Testis (tissue), 3 donors: ENCODE data around the gene GPD1L. TPM values are rescaled to one million over a fixed set of nuclear protein-coding genes. Genes with fewer than 3 reads are reported as not detected.

Experiments used
- DNase-seq: peaks from one replicate; pipeline ENCODE4 v3.0.0-alpha.2; 2019
- H3K27ac ChIP-seq, 2 donors: fragments of 200-600 bp; sonication (generic); one replicate each; pipeline ENCODE4 v1.5.1; 2019
- H3K27me3 ChIP-seq: fragments of 200-600 bp; sonication (generic); one replicate; pipeline ENCODE4 v1.5.1; 2019
- H3K36me3 ChIP-seq: fragments of 200-600 bp; sonication (generic); one replicate; pipeline ENCODE4 v1.5.1; 2017; ENCODE audit warnings: low read depth; ENCODE audit errors: missing control alignments
- H3K4me1 ChIP-seq: fragments of 200-600 bp; sonication (generic); one replicate; pipeline ENCODE4 v1.5.1; 2019
- H3K4me3 ChIP-seq, 2 donors: fragments of 200-600 bp; sonication (generic); one replicate each; pipeline ENCODE4 v1.5.1; 2017 to 2019
- H3K9me3 ChIP-seq: fragments of 200-600 bp; sonication (generic); one replicate; pipeline ENCODE4 v1.5.1; 2017
- POLR2A ChIP-seq: fragments of 450-650 bp; IDR thresholded peaks from one replicate; pipeline ENCODE4 v1.6.1; 2017; ENCODE audit warnings: antibody characterized with exemption, mild to moderate bottlenecking, moderate library complexity
- WGBS, 2 donors: methylation state at CpG; one replicate each; pipeline ENCODE4 v1.1.5; 2018; 5-methylcytosine and 5-hydroxymethylcytosine counted together
- intact Hi-C: fragments of 100-400 bp; cut with DNase I; formaldehyde crosslinking; loops from one replicate; pipeline ENCODE4 v1.15.1; 2023; ENCODE audit warnings: low total_unique reads
- polyA plus RNA-seq: library from polyadenylated mRNA; stranded (reverse); fragments of 350-450 nt; fragmentation: Illumina TruSeq; extraction: RNeasy Lipid Tissue Mini Kit (QIAGEN cat#74804); gene quantifications from one replicate; pipeline ENCODE4 v1.2.3, GENCODE V29; 2014; ENCODE audit warnings: low read depth, low replicate concordance; ENCODE audit not compliant: insufficient read depth
- total RNA-seq, 2 donors: library from RNA; depleted of rRNA; stranded (reverse); fragments of >200 nt; gene quantifications; one replicate each; pipeline ENCODE4 v1.2.3, GENCODE V29; 2016
- TF ChIP-seq, protein P1 (sequence below), 3 experiments: fragments of 450-650 bp in 2 of 3; fragments of 200-600 bp in 1 of 3; sonication (generic) in 1 of 3; IDR thresholded peaks; one replicate each; pipeline ENCODE4 v1.5.1; 2016 to 2019; ENCODE audit warnings: antibody characterized with exemption in 3 of 3, mild to moderate bottlenecking in 2 of 3, moderate library complexity in 1 of 3

Gene GPD1L
- total and polyA plus RNA-seq, 3 donors from 2014 or later = 13.4 to 18.4 (median 15.4) TPM

- H3K4me3 ChIP-seq = no peak overlapping the region
- no peak overlapping the region for H3K27ac ChIP-seq
- intact Hi-C loops = loop anchor here (10.0 kb wide), 1 partner anchor 116 kb away; no protein-coding TSS in a partner anchor
- WGBS, 2 donors = 71 to 75% methylated on average over 5 of the region's 5 CpGs
- no peak for DNase-seq
- no peak for TF ChIP-seq POLR2A
- TF ChIP-seq, protein P1, sequence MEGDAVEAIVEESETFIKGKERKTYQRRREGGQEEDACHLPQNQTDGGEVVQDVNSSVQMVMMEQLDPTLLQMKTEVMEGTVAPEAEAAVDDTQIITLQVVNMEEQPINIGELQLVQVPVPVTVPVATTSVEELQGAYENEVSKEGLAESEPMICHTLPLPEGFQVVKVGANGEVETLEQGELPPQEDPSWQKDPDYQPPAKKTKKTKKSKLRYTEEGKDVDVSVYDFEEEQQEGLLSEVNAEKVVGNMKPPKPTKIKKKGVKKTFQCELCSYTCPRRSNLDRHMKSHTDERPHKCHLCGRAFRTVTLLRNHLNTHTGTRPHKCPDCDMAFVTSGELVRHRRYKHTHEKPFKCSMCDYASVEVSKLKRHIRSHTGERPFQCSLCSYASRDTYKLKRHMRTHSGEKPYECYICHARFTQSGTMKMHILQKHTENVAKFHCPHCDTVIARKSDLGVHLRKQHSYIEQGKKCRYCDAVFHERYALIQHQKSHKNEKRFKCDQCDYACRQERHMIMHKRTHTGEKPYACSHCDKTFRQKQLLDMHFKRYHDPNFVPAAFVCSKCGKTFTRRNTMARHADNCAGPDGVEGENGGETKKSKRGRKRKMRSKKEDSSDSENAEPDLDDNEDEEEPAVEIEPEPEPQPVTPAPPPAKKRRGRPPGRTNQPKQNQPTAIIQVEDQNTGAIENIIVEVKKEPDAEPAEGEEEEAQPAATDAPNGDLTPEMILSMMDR (IDR thresholded peaks at IDR 0.05) = no peak
- no peaks in the 10 kb centered on the region for H3K9me3 ChIP-seq
- H3K27me3 ChIP-seq = no peaks in the 10 kb centered on the region
- H3K4me1 ChIP-seq = no peaks in the 10 kb centered on the region
- H3K36me3 ChIP-seq = no peaks in the 10 kb centered on the region
Observed at GRCh38 chr3:32140943-32141342, 34.5 kb downstream of the GPD1L start.

- H3K36me3 ChIP-seq = no peaks in the 10 kb centered on the region
Observed at GRCh38 chr3:32143849-32144757, 37.7 kb downstream of the GPD1L start.

GRCh38 chr3:32146746-32147211 is 40.4 kb downstream of the GPD1L start:
- intact Hi-C loops = loop anchor here (10.0 kb wide), 1 partner anchor 122 kb away; no protein-coding TSS in a partner anchor
- no peak for TF ChIP-seq POLR2A
- TF ChIP-seq, protein P1 (IDR thresholded peaks at IDR 0.05) = no peak
- Histone ChIP-seq H3K27me3 (no peaks in the 10 kb centered on the region), H3K9me3 (no peaks in the 10 kb centered on the region), H3K36me3 (no peaks in the 10 kb centered on the region), H3K4me3 (no peak overlapping the region), H3K27ac (no peak overlapping the region), H3K4me1 (no peaks in the 10 kb centered on the region)
- WGBS, 2 donors = 41 to 68% methylated on average over 3 of the region's 3 CpGs
- no peak for DNase-seq

More at GRCh38 chr3:32143849-32144757, 37.7 kb downstream of the GPD1L start:
- no peak overlapping the region for H3K27ac ChIP-seq
- no peaks in the 10 kb centered on the region for H3K9me3 ChIP-seq
- intact Hi-C loops = loop anchor here (10.0 kb wide), 1 partner anchor 119 kb away; no protein-coding TSS in a partner anchor
- 76 to 77% methylated on average over 11 of the region's 11 CpGs for WGBS, 2 donors
- TF ChIP-seq POLR2A = no peak
- TF ChIP-seq, protein P1 (IDR thresholded peaks at IDR 0.05) = peak; percentile 59 to 76 (median 66)
- peak; percentile 75 for DNase-seq
- no peaks in the 10 kb centered on the region for H3K27me3 ChIP-seq
- H3K4me1 ChIP-seq = no peaks in the 10 kb centered on the region
- no peak overlapping the region for H3K4me3 ChIP-seq

DNA sequence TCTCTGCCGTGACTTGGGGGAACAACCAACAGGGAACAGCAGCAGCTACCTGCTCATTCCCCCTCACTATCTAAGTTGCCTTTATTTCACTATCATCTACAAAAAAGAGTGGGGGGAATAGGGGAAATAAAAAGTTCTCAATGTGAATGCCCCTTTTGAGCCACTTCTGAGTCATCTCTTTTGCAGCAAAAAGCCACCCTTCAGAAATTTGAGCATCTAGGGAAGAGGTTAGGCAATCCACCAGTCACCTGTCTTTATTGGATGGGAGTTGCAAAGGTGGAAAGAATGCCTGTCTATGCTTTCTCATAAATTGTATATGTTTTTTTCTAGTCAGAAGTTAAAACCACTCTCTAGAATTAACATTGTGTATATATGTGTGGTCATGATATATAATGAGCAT is 41.1 kb downstream of the GPD1L start:
- Histone ChIP-seq H3K27me3 (no peaks in the 10 kb centered on the region), H3K4me3 (no peak overlapping the region), H3K27ac (no peak overlapping the region), H3K9me3 (no peaks in the 10 kb centered on the region), H3K4me1 (no peaks in the 10 kb centered on the region), H3K36me3 (no peaks in the 10 kb centered on the region)
- DNase-seq = no peak
- TF ChIP-seq POLR2A = no peak
- TF ChIP-seq, protein P1 (IDR thresholded peaks at IDR 0.05) = no peak
- 85 to 100% methylated on average over 1 of the region's 1 CpG for WGBS, 2 donors
- intact Hi-C loops = loop anchor here (10.0 kb wide), 1 partner anchor 123 kb away; no protein-coding TSS in a partner anchor
